GM21717 (cell line): ENCODE results near the gene SMS.

Experiments used
- ATAC-seq: cut with Tn5 transposase; IDR thresholded peaks from one replicate; pipeline ENCODE4 v1.9.1; 2021; ENCODE audit warnings: mild to moderate bottlenecking, moderate library complexity; ENCODE audit not compliant: unreplicated experiment

The SMS gene

DNA sequence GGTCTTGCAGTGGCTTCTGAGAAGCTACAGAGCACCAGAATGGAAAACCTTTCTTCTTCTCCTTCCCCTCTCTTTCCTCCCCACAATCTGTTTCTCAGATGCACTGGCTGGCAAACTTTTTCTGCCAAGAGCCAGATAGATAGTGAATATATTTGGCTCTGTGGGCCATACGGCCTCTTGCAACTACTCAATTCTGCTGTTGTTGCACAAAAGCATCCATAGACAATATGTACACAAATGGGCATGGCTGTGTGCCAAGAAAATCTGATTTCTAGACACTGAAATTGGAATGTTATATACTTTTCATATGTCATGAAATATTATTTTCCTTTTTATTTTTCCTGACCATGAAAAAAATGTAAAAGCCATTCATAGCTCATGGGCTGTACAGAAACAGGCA is 94.7 kb downstream of the SMS start:
- no peak for ATAC-seq

DNA sequence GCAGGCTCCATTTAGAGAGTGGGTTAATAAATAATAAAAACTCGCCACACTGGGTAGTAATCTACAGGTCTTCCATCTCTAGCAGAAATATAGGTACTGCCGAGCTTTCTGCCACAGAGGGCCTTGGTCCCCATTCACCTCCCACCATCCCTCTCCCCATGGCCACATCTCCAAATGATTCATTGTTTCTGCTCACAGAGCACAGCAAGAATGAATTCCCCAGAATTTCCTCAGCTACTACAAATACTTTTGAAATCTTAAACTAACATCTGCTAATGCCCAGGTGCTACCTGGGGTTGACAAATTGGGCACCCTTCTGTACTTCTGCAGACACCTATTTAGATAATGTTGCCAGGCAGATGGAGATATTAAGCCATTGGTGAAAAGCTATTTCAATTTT is 96.7 kb downstream of the SMS start:
- no peak for ATAC-seq

DNA sequence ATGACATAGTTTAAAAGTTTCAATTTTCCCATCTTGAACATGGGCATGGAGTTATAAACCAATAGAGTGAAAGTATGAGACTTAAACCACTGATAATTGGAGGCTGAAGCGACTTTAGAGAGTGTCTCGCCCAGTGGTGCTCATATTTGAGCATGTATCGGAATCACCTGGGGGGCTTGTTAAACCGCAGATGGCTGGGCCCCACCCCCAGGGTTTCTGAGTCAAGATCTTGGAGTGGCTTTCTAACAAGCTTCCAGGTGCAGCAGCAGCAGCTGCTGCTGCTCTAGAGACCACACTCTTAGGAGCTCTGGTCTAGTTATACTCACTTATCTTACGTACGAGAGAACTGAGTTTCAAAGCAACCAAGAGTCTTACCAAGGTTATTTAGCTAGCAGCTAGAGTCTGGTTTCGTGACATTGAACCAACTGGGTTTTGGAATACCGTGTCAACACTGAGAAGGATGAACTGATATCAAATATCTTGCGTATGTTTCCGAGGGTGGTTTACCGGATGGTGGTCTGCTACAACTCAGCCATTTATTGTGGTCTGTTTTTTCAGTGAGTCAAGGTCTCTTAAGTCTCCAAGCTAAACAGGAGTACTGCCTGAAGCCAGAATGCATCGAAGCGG is 97.5 kb downstream of the SMS start:
- ATAC-seq, result no peak

DNA sequence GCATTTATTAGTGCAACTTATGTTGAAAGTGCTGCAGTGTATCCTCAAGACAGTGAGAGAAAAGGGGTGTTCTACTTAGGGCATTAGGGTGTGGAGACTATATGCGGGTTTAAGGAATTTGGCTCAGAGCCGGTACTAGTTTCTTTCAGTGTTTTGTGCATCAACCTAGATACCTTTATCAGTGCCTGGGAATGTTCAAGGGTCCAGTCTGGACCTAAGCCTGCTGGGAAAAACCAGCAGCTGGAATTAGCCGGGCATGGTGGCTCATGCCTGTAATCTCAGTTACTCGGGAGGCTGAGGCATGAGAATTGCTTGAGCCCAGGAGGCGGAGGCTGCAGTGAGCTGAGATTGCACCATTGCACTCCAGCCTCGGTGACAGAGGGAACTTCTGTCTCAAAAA is 99.0 kb downstream of the SMS start:
- ATAC-seq, result no peak

DNA sequence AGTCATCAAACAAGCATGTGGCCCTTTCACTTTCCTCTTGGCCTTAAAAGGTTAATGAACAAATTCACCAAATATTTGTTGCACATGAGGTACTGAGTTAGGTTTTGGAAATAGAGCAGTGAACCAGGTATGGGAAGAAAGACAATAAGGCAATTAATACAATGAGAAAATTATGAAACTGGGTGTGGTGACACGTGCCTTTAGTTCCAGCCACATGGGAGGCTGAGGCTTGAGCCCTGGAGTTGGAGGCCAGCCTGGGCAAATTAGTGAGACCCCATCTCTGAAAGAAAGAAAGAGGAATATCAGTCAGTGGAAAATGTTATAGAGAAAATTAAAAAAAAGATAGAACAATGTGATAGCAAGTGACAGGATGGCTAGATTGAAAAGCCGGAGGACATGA is 99.7 kb downstream of the SMS start:
- ATAC-seq, result no peak

DNA sequence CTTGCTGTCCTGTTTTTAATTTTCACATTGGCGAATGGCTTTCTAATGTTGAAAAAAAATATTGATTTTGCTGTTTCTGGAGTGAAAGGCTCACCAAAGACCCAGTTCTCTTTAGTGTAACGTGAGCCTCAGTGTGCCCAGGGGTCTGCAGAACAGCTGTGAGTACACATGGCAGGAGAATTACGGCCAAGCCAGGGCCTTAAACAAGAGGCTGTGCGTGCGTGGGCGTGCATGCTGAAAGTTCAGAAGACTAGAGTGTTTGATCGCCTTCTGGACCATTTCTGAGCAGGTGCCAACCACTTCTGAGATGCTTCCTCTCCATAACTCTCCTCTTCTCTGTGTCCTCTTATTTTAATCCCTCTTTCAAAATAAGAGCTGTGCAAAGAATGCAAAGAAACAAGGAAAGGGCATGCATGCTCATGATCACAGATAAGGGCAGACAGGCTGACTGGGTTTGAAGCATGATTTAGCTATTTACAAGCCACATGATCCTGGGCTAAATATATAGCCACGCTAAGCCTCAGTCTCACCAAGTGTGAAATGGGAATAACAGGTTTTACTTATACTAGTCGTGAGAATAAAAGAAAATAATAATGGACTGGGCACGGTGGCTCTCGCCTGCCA is 101.5 kb downstream of the SMS start:
- ATAC-seq, result no peak

DNA sequence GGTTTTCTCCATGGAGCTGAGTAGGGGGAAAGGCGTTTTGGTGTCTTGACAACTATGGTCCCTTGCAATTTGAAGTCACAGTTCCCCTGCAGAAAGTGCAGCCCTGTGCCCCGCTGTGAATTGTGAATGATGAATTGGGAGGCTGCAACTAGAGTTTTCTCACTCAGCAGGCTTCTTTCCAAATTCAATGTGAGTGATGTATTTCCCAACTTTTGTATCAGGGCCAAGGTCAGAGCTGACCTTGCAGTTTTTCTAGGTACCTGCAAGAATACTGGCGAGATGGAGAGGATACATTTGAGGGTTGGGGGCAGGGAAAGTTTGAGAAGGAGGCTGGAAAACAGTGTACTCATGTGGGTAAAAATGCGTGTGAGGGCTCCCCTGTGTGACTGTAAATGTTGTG is 103.4 kb downstream of the SMS start:
- ATAC-seq, result no peak
